ENCODE measurements around the gene ARFGEF2. TPM values are rescaled to one million over a fixed set of nuclear protein-coding genes. Genes with fewer than 3 reads are reported as not detected.
"Not testable (repeated sequence)": the region's sequence is repeated elsewhere in the genome, so short reads cannot be mapped to it uniquely, and the experiment has no call there.

The ARFGEF2 gene
- total and polyA plus RNA-seq, 9 donors, result 9.1 to 23.9 (median 18.5) TPM

GRCh38 chr20:48932375-48932941 is 10.9 kb downstream of the ARFGEF2 start:
- DNase-seq, result no peak
- H3K27me3 ChIP-seq, result no peaks in the 10 kb centered on the region
- no peak overlapping the region for H3K4me3 ChIP-seq
- WGBS, 3 donors, result 87 to 93% (median 90%) methylated on average over 8 of the region's 8 CpGs
- peaks cover 6% of the 10 kb centered on the region for H3K4me1 ChIP-seq (ENCODE audit: insufficient read depth)
- H3K9me3 ChIP-seq, result no peaks in the 10 kb centered on the region
- no peak for TF ChIP-seq POLR2A (IDR thresholded peaks at IDR 0.05)
- TF ChIP-seq EP300 (IDR thresholded peaks at IDR 0.05), result no peak
- TF ChIP-seq, protein P1, sequence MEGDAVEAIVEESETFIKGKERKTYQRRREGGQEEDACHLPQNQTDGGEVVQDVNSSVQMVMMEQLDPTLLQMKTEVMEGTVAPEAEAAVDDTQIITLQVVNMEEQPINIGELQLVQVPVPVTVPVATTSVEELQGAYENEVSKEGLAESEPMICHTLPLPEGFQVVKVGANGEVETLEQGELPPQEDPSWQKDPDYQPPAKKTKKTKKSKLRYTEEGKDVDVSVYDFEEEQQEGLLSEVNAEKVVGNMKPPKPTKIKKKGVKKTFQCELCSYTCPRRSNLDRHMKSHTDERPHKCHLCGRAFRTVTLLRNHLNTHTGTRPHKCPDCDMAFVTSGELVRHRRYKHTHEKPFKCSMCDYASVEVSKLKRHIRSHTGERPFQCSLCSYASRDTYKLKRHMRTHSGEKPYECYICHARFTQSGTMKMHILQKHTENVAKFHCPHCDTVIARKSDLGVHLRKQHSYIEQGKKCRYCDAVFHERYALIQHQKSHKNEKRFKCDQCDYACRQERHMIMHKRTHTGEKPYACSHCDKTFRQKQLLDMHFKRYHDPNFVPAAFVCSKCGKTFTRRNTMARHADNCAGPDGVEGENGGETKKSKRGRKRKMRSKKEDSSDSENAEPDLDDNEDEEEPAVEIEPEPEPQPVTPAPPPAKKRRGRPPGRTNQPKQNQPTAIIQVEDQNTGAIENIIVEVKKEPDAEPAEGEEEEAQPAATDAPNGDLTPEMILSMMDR (IDR thresholded peaks at IDR 0.05), result no peak
- no peak overlapping the region for H3K27ac ChIP-seq
- H3K36me3 ChIP-seq, result no peaks in the 10 kb centered on the region
- intact Hi-C loops (cut with DNase I), result no loop called here

DNA sequence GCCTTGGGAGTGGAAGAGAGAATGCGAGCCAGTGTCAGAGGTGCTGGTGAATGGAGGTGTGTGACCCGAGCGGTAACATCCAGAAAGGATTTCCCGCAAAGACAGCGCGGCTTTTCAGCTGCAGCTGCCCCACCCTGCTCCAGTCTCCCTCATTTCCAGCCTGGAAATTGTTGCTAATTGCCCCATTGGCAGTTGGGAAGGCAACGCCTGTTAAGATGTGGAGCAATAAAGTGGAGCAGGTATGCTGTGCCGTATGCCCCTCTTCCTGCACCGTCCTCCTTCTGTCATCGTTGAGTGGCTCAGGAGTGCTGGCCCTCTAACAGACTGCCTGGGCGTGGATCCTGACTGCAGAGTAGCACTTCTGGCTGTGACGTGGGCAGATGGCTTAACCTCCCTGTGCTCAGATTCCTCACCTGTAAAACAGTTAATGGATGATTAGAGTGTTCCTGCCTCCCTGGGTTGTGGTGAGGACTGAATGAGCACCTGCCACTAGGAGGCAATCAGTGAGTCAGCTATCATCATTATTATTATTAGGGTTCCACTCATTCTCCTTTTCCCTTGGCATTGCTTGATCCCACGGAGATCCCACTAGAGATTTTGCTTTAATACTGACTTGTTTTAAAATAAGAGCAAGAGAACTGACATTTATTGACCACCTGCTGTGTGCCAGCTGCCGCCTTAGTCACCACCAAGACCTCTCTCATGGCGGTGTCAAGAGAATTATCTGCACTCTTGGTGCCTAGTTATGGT is 11.7 kb downstream of the ARFGEF2 start:
- intact Hi-C loops (cut with DNase I), result no loop called here
- Histone ChIP-seq H3K27ac (no peak overlapping the region), H3K4me3 (no peak overlapping the region), H3K27me3 (no peaks in the 10 kb centered on the region), H3K9me3 (no peaks in the 10 kb centered on the region), H3K4me1 (ENCODE audit: insufficient read depth) (peaks cover 8% of the 10 kb centered on the region), H3K36me3 (no peaks in the 10 kb centered on the region)
- DNase-seq, result no peak
- no peak for TF ChIP-seq EP300 (IDR thresholded peaks at IDR 0.05)
- TF ChIP-seq, protein P1 (IDR thresholded peaks at IDR 0.05), result no peak
- WGBS, 3 donors, result 87 to 92% (median 92%) methylated on average over 15 of the region's 15 CpGs

GRCh38 chr20:48934273-48934877 is 12.9 kb downstream of the ARFGEF2 start:
- intact Hi-C loops (cut with DNase I), result not testable (repeated sequence)

GRCh38 chr20:48934966-48935365 is 13.5 kb downstream of the ARFGEF2 start:
- H3K27ac ChIP-seq; H3K27me3 ChIP-seq; H3K4me3 ChIP-seq; H3K9me3 ChIP-seq; H3K36me3 ChIP-seq; H3K4me1 ChIP-seq (ENCODE audit: insufficient read depth); DNase-seq; intact Hi-C loops (cut with DNase I): not testable (repeated sequence)
- 87 to 95% (median 89%) methylated on average over 5 to 7 of the region's 7 CpGs for WGBS, 3 donors

More at GRCh38 chr20:48934273-48934877, 12.9 kb downstream of the ARFGEF2 start:
- not testable (repeated sequence) for H3K27me3 ChIP-seq; H3K27ac ChIP-seq; H3K9me3 ChIP-seq; H3K36me3 ChIP-seq; H3K4me3 ChIP-seq; DNase-seq; H3K4me1 ChIP-seq (ENCODE audit: insufficient read depth)
- WGBS, 3 donors, result 94 to 98% (median 96%) methylated on average over 5 of the region's 5 CpGs

DNA sequence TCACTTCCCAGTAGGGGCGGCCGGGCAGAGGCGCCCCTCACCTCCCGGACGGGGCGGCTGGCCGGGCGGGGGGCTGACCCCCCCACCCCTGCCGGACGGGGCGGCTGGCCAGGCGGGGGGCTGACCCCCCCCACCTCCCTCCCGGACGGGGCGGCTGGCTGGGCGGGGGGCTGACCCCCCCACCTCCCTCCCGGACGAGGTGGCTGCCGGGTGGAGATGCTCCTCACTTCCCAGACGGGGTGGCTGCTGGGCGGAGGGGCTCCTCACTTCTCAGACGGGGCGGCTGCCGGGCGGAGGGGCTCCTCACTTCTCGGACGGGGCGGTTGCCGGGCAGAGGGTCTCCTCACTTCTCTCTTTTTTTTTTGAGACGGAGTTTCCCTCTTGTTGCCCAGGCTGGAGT is 14.7 kb downstream of the ARFGEF2 start:
- H3K36me3 ChIP-seq; DNase-seq; H3K9me3 ChIP-seq; H3K4me1 ChIP-seq (ENCODE audit: insufficient read depth); intact Hi-C loops (cut with DNase I); H3K27me3 ChIP-seq; H3K27ac ChIP-seq; H3K4me3 ChIP-seq: not testable (repeated sequence)
- WGBS, 3 donors, result 94 to 98% (median 95%) methylated on average over 7 to 28 of the region's 30 CpGs

GRCh38 chr20:48937674-48938073 is 16.2 kb downstream of the ARFGEF2 start:
- intact Hi-C loops (cut with DNase I), result no loop called here
- no peak overlapping the region for H3K4me3 ChIP-seq

More at GRCh38 chr20:48937674-48938073, 16.2 kb downstream of the ARFGEF2 start:
- no peak overlapping the region for H3K27ac ChIP-seq
- no peaks in the 10 kb centered on the region for H3K27me3 ChIP-seq
- WGBS, 3 donors, result 49 to 61% (median 50%) methylated on average over 5 of the region's 5 CpGs
- DNase-seq, result no peak
- no peaks in the 10 kb centered on the region for H3K36me3 ChIP-seq
- peaks cover 5% of the 10 kb centered on the region for H3K4me1 ChIP-seq (ENCODE audit: insufficient read depth)
- H3K9me3 ChIP-seq, result no peaks in the 10 kb centered on the region
- no peak for TF ChIP-seq POLR2A (IDR thresholded peaks at IDR 0.05)
- TF ChIP-seq, protein P1 (IDR thresholded peaks at IDR 0.05), result no peak
- no peak for TF ChIP-seq EP300 (IDR thresholded peaks at IDR 0.05)

Data from ovary (tissue), 9 donors.